ENCODE measurements around the gene TBC1D5. TPM values are rescaled to one million over a fixed set of nuclear protein-coding genes. Genes with fewer than 3 reads are reported as not detected.
"Not testable (repeated sequence)": the region's sequence is repeated elsewhere in the genome, so short reads cannot be mapped to it uniquely, and the experiment has no call there.

TBC1D5 gene
- total RNA-seq, 2 donors from 2014 or later: 68.8 to 77.7 TPM

DNA sequence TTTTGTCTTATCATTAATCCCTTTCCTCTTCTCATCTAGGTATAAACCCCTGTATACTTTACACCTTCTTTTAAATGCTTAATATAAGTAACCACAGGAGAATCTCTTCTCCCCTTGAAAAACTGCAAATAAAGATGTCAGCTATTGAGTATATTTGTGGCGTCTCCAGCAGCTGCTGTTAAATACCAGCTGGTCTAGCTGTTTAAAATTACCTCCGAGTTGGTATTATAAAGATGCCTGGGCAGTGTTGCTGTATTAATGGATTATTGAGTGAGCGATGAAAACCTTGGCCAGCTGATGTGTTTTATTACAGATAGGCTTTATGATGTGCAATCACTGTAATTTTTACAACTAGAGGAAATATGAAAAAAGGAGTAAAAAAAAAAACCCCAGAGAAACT, 388.1 kb downstream of the TBC1D5 start:
- no peaks in the 10 kb centered on the region for H3K4me1 ChIP-seq (ENCODE audit: control insufficient read depth, insufficient read depth, low read length)
- H3K4me1 Mint-ChIP-seq: peaks cover 16% of the 10 kb centered on the region
- H3K36me3 ChIP-seq (ENCODE audit: control insufficient read depth, insufficient read depth, low read length): no peaks in the 10 kb centered on the region
- 86 to 92% methylated on average over 2 to 3 of the region's 3 CpGs for WGBS, 2 experiments (ENCODE audit: insufficient coverage in 1 of 2, insufficient read length in 1 of 2)
- H3K4me3 Mint-ChIP-seq: no peak overlapping the region
- no peaks in the 10 kb centered on the region for H3K27me3 ChIP-seq (ENCODE audit: control insufficient read depth, insufficient read depth, low read length, poor library complexity, severe bottlenecking)
- TF ChIP-seq, protein P1, sequence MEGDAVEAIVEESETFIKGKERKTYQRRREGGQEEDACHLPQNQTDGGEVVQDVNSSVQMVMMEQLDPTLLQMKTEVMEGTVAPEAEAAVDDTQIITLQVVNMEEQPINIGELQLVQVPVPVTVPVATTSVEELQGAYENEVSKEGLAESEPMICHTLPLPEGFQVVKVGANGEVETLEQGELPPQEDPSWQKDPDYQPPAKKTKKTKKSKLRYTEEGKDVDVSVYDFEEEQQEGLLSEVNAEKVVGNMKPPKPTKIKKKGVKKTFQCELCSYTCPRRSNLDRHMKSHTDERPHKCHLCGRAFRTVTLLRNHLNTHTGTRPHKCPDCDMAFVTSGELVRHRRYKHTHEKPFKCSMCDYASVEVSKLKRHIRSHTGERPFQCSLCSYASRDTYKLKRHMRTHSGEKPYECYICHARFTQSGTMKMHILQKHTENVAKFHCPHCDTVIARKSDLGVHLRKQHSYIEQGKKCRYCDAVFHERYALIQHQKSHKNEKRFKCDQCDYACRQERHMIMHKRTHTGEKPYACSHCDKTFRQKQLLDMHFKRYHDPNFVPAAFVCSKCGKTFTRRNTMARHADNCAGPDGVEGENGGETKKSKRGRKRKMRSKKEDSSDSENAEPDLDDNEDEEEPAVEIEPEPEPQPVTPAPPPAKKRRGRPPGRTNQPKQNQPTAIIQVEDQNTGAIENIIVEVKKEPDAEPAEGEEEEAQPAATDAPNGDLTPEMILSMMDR (conservative IDR thresholded peaks at IDR 0.05): no peak
- peaks cover 2% of the 10 kb centered on the region for H3K9me3 Mint-ChIP-seq
- peaks cover 3% of the 10 kb centered on the region for H3K36me3 Mint-ChIP-seq (ENCODE audit: low read depth)
- no peak for DNase-seq
- no peak overlapping the region for H3K27ac ChIP-seq (ENCODE audit: low read depth, low read length)
- no peak overlapping the region for H3K4me3 ChIP-seq (ENCODE audit: low read length)
- no peak overlapping the region for H3K27ac Mint-ChIP-seq
- H3K9ac ChIP-seq (ENCODE audit: extremely low read depth, low read length, poor library complexity, severe bottlenecking): no peak overlapping the region
- H3K27me3 Mint-ChIP-seq (ENCODE audit: insufficient read depth): no peaks in the 10 kb centered on the region
- H3K9me3 ChIP-seq (ENCODE audit: control insufficient read depth, low read length): no peaks in the 10 kb centered on the region

DNA sequence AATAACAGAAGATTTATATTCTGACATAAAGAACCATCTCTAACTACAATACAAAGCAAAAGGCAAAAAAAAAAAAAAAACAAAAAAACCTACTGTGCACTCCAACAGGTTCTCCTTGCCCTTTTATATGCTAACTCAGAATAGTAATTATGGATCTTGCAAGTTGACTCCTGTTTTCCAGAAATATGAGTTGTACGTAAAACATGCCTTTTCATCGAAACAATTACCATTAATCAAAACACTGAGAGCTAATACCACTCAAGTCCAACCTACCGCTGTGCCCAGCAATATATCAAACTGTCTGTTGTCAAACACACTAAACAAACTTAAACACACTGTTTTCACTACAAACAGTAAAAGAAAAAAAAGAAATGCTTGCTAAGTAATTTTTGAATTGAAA, 389.8 kb downstream of the TBC1D5 start:
- Histone ChIP-seq H3K27ac (ENCODE audit: low read depth, low read length) (no peak overlapping the region), H3K27me3 (ENCODE audit: control insufficient read depth, insufficient read depth, low read length, poor library complexity, severe bottlenecking) (no peaks in the 10 kb centered on the region), H3K4me1 (ENCODE audit: control insufficient read depth, insufficient read depth, low read length) (no peaks in the 10 kb centered on the region), H3K36me3 (ENCODE audit: control insufficient read depth, insufficient read depth, low read length) (no peaks in the 10 kb centered on the region), H3K4me3 (ENCODE audit: low read length) (no peak overlapping the region), H3K9ac (ENCODE audit: extremely low read depth, low read length, poor library complexity, severe bottlenecking) (no peak overlapping the region), H3K9me3 (ENCODE audit: control insufficient read depth, low read length) (no peaks in the 10 kb centered on the region)
- no peak overlapping the region for H3K27ac Mint-ChIP-seq
- DNase-seq: no peak
- H3K4me1 Mint-ChIP-seq: peaks cover 16% of the 10 kb centered on the region
- H3K4me3 Mint-ChIP-seq: no peak overlapping the region
- TF ChIP-seq, protein P1 (conservative IDR thresholded peaks at IDR 0.05): no peak
- H3K9me3 Mint-ChIP-seq: peaks cover 2% of the 10 kb centered on the region
- peaks cover 3% of the 10 kb centered on the region for H3K36me3 Mint-ChIP-seq (ENCODE audit: low read depth)
- no peaks in the 10 kb centered on the region for H3K27me3 Mint-ChIP-seq (ENCODE audit: insufficient read depth)
- WGBS, 2 experiments (ENCODE audit: insufficient coverage in 1 of 2, insufficient read length in 1 of 2): 97% methylated on average over 3 of the region's 3 CpGs; no CpG with 5 or more reads in 1 of the 2 experiments

DNA sequence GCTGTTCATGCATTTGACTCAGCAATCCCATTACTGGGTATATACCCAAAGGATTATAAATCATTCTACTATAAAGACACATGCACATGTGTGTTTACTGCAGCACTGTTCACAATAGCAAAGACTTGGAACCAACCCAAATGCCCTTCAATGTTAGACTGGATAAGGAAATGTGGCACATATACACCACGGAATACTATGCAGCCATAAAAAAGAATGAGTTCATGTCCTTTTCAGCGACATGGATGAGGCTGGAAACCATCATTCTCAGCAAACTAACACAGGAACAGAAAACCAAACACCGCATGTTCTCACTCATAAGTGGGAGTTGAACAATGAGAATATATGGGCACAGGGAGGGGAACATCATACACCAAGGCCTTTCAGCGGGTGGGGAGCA, 391.2 kb downstream of the TBC1D5 start:
- not testable (repeated sequence) for H3K27ac ChIP-seq (ENCODE audit: low read depth, low read length); H3K4me1 Mint-ChIP-seq; H3K36me3 ChIP-seq (ENCODE audit: control insufficient read depth, insufficient read depth, low read length); DNase-seq; H3K4me3 Mint-ChIP-seq; H3K9me3 ChIP-seq (ENCODE audit: control insufficient read depth, low read length); H3K36me3 Mint-ChIP-seq (ENCODE audit: low read depth); H3K27me3 Mint-ChIP-seq (ENCODE audit: insufficient read depth); H3K4me3 ChIP-seq (ENCODE audit: low read length); H3K27ac Mint-ChIP-seq; H3K9ac ChIP-seq (ENCODE audit: extremely low read depth, low read length, poor library complexity, severe bottlenecking); H3K4me1 ChIP-seq (ENCODE audit: control insufficient read depth, insufficient read depth, low read length); H3K27me3 ChIP-seq (ENCODE audit: control insufficient read depth, insufficient read depth, low read length, poor library complexity, severe bottlenecking); H3K9me3 Mint-ChIP-seq
- 90 to 100% methylated on average over 1 to 4 of the region's 4 CpGs for WGBS, 2 experiments (ENCODE audit: insufficient coverage in 1 of 2, insufficient read length in 1 of 2)

DNA sequence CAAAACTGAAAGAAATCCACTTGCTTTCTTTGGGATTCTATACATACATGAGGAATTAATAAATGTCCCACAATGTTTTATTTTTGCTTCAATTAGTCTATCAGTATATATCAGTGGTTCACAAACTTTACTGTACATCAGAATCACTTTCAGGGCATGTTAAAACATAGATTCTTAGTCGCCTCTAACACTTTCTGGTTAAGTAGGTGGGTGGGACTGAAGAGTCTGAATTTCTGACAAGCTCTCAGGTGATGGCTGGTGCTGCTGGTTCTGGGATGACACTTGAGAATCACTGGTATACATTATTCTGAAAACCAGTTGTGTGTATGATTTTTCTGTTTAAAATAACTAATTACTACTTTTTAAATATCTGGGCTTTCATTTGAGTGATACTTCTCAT, 393.3 kb downstream of the TBC1D5 start:
- Mint-ChIP-seq H3K27me3 (ENCODE audit: insufficient read depth) (no peaks in the 10 kb centered on the region), H3K4me1 (peaks cover 7% of the 10 kb centered on the region), H3K4me3 (no peak overlapping the region), H3K9me3 (peaks cover 4% of the 10 kb centered on the region), H3K36me3 (ENCODE audit: low read depth) (peaks cover 3% of the 10 kb centered on the region), H3K27ac (no peak overlapping the region)
- Histone ChIP-seq H3K27ac (ENCODE audit: low read depth, low read length) (no peak overlapping the region), H3K4me3 (ENCODE audit: low read length) (no peak overlapping the region), H3K27me3 (ENCODE audit: control insufficient read depth, insufficient read depth, low read length, poor library complexity, severe bottlenecking) (no peaks in the 10 kb centered on the region), H3K9me3 (ENCODE audit: control insufficient read depth, low read length) (no peaks in the 10 kb centered on the region), H3K4me1 (ENCODE audit: control insufficient read depth, insufficient read depth, low read length) (no peaks in the 10 kb centered on the region), H3K36me3 (ENCODE audit: control insufficient read depth, insufficient read depth, low read length) (no peaks in the 10 kb centered on the region), H3K9ac (ENCODE audit: extremely low read depth, low read length, poor library complexity, severe bottlenecking) (no peak overlapping the region)
- TF ChIP-seq, protein P1 (conservative IDR thresholded peaks at IDR 0.05): no peak
- no peak for DNase-seq
- WGBS, 2 experiments (ENCODE audit: insufficient coverage in 1 of 2, insufficient read length in 1 of 2): 75% methylated on average over 1 of the region's 1 CpG; no CpG with 5 or more reads in 1 of the 2 experiments
